HCT116 (cell line): ENCODE data around the gene CYP46A1. TPM values are rescaled to one million over a fixed set of nuclear protein-coding genes. Genes with fewer than 3 reads are reported as not detected.

Source experiments
- ATAC-seq: fragments of 200-7000 bp; cut with Tn5 transposase; 2 replicates; pipeline ENCODE4 v1.9.1; 2020; ENCODE audit warnings: mild to moderate bottlenecking, moderate library complexity
- BruUV-seq: library from RNA; stranded (reverse); fragments of 400-500 nt; replicated peaks from 2 replicates; lab custom pipeline; 2021; lab: Mats Ljungman, UMichigan
- CTCF ChIA-PET: fragments of 300-600 bp; sonication (Branson Sonifier 250); formaldehyde crosslinking; loops from one replicate; lab custom pipeline; 2021; ENCODE audit warnings: antibody characterized with exemption; lab: Charles Lee
- POLR2A ChIA-PET: fragments of 300-600, 350-600 bp; sonication (Branson Sonifier 250); formaldehyde crosslinking; loops from one replicate; lab custom pipeline; 2021; ENCODE audit warnings: antibody characterized with exemption; lab: Charles Lee
- RAD21 ChIA-PET, 2 experiments: fragments of 300-600 bp; sonication (Branson Sonifier 250); formaldehyde crosslinking; loops; one replicate each; lab custom pipeline; 2023; ENCODE audit warnings: low total read pairs in 2 of 2; ENCODE audit not compliant: uncharacterized antibody in 2 of 2, unreplicated experiment in 2 of 2, low non-redundant PET in 1 of 2; lab: Charles Lee
- DNase-seq: peaks from one replicate; pipeline ENCODE4 v3.0.0-alpha.2; 2010; ENCODE audit warnings: low read depth, low spot score
- H2AFZ ChIP-seq: fragments of 200-600 bp; shearing (Covaris generic), sonication (generic); 2 replicates; pipeline ENCODE4 v1.6.1; 2017; ENCODE audit warnings: low read depth, mixed run types, mixed read lengths, antibody characterized with exemption, low read length; ENCODE audit not compliant: poor library complexity, severe bottlenecking
- H3K27ac ChIP-seq: 2 replicates; pipeline ENCODE4 v1.5.1; 2012; ENCODE audit warnings: low read depth, low read length
- H3K27me3 ChIP-seq: fragments of 200-600 bp; sonication (generic); 2 replicates; pipeline ENCODE4 v1.6.1; 2016; ENCODE audit warnings: mixed run types, low read length, mixed read lengths; ENCODE audit not compliant: insufficient read depth
- H3K36me3 ChIP-seq, 2 experiments: fragments of 200-500 bp in 1 of 2; fragments of 200-600 bp in 1 of 2; sonication (Bioruptor generic) in 1 of 2; sonication (generic) in 1 of 2; 2 replicates each; pipeline versions ENCODE4 v1.5.1 to v1.6.1; 2014 to 2016; ENCODE audit warnings: low read length in 2 of 2, inconsistent platforms in 1 of 2, mixed read lengths in 1 of 2, mixed run types in 1 of 2; ENCODE audit not compliant: insufficient read depth in 2 of 2, control insufficient read depth in 1 of 2
- H3K4me1 ChIP-seq, 2 experiments: fragments of 200-600 bp in 1 of 2; sonication (generic) in 1 of 2; 2 replicates each; pipeline versions ENCODE4 v1.5.1 to v1.6.1; 2012 to 2017; ENCODE audit warnings: low read length in 2 of 2, inconsistent platforms in 1 of 2, mild to moderate bottlenecking in 1 of 2, mixed read lengths in 1 of 2, mixed run types in 1 of 2, moderate library complexity in 1 of 2; ENCODE audit not compliant: insufficient read depth in 2 of 2, control insufficient read depth in 1 of 2
- H3K4me2 ChIP-seq: fragments of 200-600 bp; sonication (generic); 2 replicates; pipeline ENCODE4 v1.6.1; 2017; ENCODE audit warnings: mixed run types, low read length, mixed read lengths
- H3K4me3 ChIP-seq, 2 experiments: fragments of 200-600 bp in 1 of 2; sonication (generic) in 1 of 2; replicated peaks in 1 of 2; 2 replicates each; pipeline ENCODE4 v1.5.1; 2011 to 2016; ENCODE audit warnings: low read length in 2 of 2, control low read depth in 1 of 2, low read depth in 1 of 2, mild to moderate bottlenecking in 1 of 2, mixed read lengths in 1 of 2, mixed run types in 1 of 2
- H3K79me2 ChIP-seq: fragments of 200-600 bp; sonication (generic); 2 replicates; pipeline ENCODE4 v1.6.1; 2017; ENCODE audit warnings: mild to moderate bottlenecking, mixed run types, low read length, moderate library complexity, mixed read lengths; ENCODE audit not compliant: insufficient read depth
- H3K9ac ChIP-seq: fragments of 200-600 bp; sonication (generic); 2 replicates; pipeline ENCODE4 v1.6.1; 2016; ENCODE audit warnings: low read length, mixed read lengths
- H3K9me2 ChIP-seq: fragments of 200-600 bp; sonication (generic), shearing (Covaris generic); 2 replicates; pipeline ENCODE4 v1.6.1; 2017; ENCODE audit warnings: mixed run types, mild to moderate bottlenecking, moderate library complexity; ENCODE audit not compliant: insufficient read depth
- H3K9me3 ChIP-seq, 2 experiments: fragments of 200-500 bp in 1 of 2; fragments of 200-600 bp in 1 of 2; sonication (Bioruptor generic) in 1 of 2; sonication (generic) in 1 of 2; 2 replicates each; pipeline ENCODE4 v1.6.1; 2014 to 2017; ENCODE audit warnings: low read length in 2 of 2, mixed read lengths in 2 of 2, inconsistent platforms in 1 of 2, low read depth in 1 of 2, mild to moderate bottlenecking in 1 of 2, mixed run types in 1 of 2, moderate library complexity in 1 of 2; ENCODE audit not compliant: control insufficient read depth in 1 of 2, insufficient read depth in 1 of 2
- H4K20me1 ChIP-seq: fragments of 200-600 bp; sonication (generic), shearing (Covaris generic); 2 replicates; pipeline ENCODE4 v1.6.1; 2017; ENCODE audit warnings: mixed run types, mild to moderate bottlenecking, moderate library complexity; ENCODE audit not compliant: insufficient read depth
- CBX3 ChIP-seq: IDR thresholded peaks from 2 replicates; pipeline ENCODE4 v1.6.1; 2012; ENCODE audit warnings: low read depth
- CEBPB ChIP-seq: IDR thresholded peaks from 2 replicates; pipeline ENCODE4 v1.6.1; 2012; ENCODE audit warnings: low read depth
- FOSL1 ChIP-seq: IDR thresholded peaks from 2 replicates; pipeline ENCODE4 v1.6.1; 2012; ENCODE audit warnings: low read depth
- JUND ChIP-seq: IDR thresholded peaks from 2 replicates; pipeline ENCODE4 v1.6.1; 2012
- POLR2A ChIP-seq: IDR thresholded peaks from 2 replicates; pipeline ENCODE4 v1.7.0; 2011; ENCODE audit warnings: borderline replicate concordance; ENCODE audit not compliant: insufficient read depth, insufficient read length; ENCODE audit errors: extremely low read depth
- SIN3A ChIP-seq: IDR thresholded peaks from 2 replicates; pipeline ENCODE4 v1.6.1; 2012; ENCODE audit warnings: low read depth
- SP1 ChIP-seq: IDR thresholded peaks from 2 replicates; pipeline ENCODE4 v1.6.1; 2012; ENCODE audit warnings: low read depth
- TCF7L2 ChIP-seq: IDR thresholded peaks from 2 replicates; pipeline ENCODE4 v1.7.0; 2011; ENCODE audit warnings: borderline replicate concordance, inconsistent platforms; ENCODE audit not compliant: insufficient read depth, insufficient read length; ENCODE audit errors: extremely low read depth
- intact Hi-C: fragments of 100-400 bp; cut with micrococcal nuclease; formaldehyde crosslinking; loops from 2 replicates; pipeline ENCODE4 v1.10.0; 2022
- total RNA-seq: library from RNA; stranded (reverse); gene quantifications from one replicate; pipeline ENCODE4 v1.2.1, GENCODE V29; 2021; ENCODE audit not compliant: unreplicated experiment
- TF ChIP-seq, protein P1 (sequence below): IDR thresholded peaks from 2 replicates; pipeline ENCODE4 v1.6.1; 2012
- TF ChIP-seq, protein P2 (sequence below): IDR thresholded peaks from 2 replicates; pipeline ENCODE4 v1.6.1; 2012; ENCODE audit warnings: low read depth
- TF ChIP-seq, protein P3 (sequence below): IDR thresholded peaks from 2 replicates; pipeline ENCODE4 v1.6.1; 2011; ENCODE audit warnings: mild to moderate bottlenecking, low read length, moderate library complexity; ENCODE audit not compliant: insufficient replicate concordance; ENCODE audit errors: extremely low read depth

Gene CYP46A1
- total RNA-seq, 1 experiment from 2014 or later = 0.76 TPM

DNA sequence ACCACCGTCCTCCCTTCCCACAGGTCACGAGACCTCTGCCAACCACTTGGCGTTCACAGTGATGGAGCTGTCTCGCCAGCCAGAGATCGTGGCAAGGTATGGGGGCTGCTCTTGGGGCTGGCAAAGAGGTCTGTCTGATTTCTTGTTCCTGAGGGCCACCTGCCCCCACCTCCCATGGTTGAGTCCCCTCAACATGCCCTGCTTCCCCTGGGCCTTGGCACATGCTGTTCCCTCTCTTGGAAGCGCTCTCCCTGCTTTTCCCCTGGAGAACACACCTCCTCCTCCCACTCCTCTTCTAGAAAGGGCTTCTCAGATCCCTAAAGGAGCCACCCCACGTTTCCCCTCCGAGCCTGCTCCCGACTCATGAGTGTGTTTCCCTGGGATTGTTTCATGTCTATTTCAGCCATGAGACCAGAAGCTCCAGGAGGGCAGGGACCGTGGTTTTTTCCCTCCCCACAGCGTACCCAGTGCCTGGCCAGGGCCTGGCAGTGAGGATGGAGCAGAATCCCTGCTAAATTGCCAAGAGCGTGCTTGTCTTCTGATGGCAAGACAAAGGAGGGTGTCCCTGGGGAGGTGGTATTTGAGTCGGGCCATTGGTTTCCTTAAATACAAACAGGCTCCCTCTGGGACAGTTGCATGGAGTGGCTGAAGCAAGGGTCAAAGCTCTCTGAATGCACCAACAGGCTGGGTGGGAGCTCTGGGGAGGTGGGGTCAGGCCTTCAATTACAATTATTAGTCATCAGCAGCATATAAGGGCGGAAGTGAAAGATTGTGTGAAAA is 34.1 kb downstream of the CYP46A1 start:
- Histone ChIP-seq H3K27ac (no peak overlapping the region), H3K4me2 (no peak overlapping the region), H3K9me2 (no peaks in the 10 kb centered on the region), H3K79me2 (no peaks in the 10 kb centered on the region), H3K9ac (no peak overlapping the region), H4K20me1 (no peaks in the 10 kb centered on the region), H3K4me1 (no peaks in the 10 kb centered on the region), H3K4me3 (no peak overlapping the region), H3K9me3 (no peaks in the 10 kb centered on the region)
- BruUV-seq = no TSS peak
- intact Hi-C loops = no loop called here
- ATAC-seq = no peak
- DNase-seq = no peak
- RAD21 ChIA-PET = no interaction called here
- CTCF ChIA-PET = no interaction called here
- TF ChIP-seq FOSL1 (no peak), CBX3 (no peak), SIN3A (no peak), POLR2A (no peak)
- TF ChIP-seq, protein P1, sequence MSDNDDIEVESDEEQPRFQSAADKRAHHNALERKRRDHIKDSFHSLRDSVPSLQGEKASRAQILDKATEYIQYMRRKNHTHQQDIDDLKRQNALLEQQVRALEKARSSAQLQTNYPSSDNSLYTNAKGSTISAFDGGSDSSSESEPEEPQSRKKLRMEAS = no peak
- TF ChIP-seq, all 23 proteins: peak for 0
- H3K27me3 ChIP-seq = no peaks in the 10 kb centered on the region
- H2AFZ ChIP-seq = no peak overlapping the region
- H3K36me3 ChIP-seq = no peaks in the 10 kb centered on the region
- POLR2A ChIA-PET = no interaction called here

DNA sequence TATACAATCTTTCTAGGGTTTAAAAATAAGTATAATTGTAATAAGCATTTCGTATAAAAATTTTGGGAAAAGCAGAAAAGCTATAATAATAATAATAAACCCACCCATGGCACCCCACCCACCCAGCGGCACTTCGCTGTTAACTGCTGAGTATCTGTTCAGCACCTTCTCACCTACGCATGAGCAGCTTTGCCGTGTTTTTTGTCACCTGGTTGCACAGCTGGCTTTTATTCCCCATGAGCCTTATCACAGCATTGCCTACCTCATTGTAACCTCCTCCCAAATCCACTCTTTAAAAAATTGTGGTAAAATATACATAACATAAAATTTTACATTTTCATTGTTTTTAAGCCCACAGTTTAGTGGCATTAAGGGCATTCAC is 34.7 kb downstream of the CYP46A1 start:
- POLR2A ChIA-PET = no interaction called here
- H3K27me3 ChIP-seq = no peaks in the 10 kb centered on the region
- H3K79me2 ChIP-seq = no peaks in the 10 kb centered on the region
- no peak overlapping the region for H3K9ac ChIP-seq
- no peaks in the 10 kb centered on the region for H3K9me3 ChIP-seq
- ATAC-seq = no peak
- BruUV-seq = no TSS peak
- H3K9me2 ChIP-seq = no peaks in the 10 kb centered on the region
- TF ChIP-seq CEBPB = no peak
- TF ChIP-seq TCF7L2 = no peak
- TF ChIP-seq, protein P2, sequence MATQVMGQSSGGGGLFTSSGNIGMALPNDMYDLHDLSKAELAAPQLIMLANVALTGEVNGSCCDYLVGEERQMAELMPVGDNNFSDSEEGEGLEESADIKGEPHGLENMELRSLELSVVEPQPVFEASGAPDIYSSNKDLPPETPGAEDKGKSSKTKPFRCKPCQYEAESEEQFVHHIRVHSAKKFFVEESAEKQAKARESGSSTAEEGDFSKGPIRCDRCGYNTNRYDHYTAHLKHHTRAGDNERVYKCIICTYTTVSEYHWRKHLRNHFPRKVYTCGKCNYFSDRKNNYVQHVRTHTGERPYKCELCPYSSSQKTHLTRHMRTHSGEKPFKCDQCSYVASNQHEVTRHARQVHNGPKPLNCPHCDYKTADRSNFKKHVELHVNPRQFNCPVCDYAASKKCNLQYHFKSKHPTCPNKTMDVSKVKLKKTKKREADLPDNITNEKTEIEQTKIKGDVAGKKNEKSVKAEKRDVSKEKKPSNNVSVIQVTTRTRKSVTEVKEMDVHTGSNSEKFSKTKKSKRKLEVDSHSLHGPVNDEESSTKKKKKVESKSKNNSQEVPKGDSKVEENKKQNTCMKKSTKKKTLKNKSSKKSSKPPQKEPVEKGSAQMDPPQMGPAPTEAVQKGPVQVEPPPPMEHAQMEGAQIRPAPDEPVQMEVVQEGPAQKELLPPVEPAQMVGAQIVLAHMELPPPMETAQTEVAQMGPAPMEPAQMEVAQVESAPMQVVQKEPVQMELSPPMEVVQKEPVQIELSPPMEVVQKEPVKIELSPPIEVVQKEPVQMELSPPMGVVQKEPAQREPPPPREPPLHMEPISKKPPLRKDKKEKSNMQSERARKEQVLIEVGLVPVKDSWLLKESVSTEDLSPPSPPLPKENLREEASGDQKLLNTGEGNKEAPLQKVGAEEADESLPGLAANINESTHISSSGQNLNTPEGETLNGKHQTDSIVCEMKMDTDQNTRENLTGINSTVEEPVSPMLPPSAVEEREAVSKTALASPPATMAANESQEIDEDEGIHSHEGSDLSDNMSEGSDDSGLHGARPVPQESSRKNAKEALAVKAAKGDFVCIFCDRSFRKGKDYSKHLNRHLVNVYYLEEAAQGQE = no peak
- no peak for TF ChIP-seq CBX3
- no peak for TF ChIP-seq SP1
- TF ChIP-seq, protein P3, sequence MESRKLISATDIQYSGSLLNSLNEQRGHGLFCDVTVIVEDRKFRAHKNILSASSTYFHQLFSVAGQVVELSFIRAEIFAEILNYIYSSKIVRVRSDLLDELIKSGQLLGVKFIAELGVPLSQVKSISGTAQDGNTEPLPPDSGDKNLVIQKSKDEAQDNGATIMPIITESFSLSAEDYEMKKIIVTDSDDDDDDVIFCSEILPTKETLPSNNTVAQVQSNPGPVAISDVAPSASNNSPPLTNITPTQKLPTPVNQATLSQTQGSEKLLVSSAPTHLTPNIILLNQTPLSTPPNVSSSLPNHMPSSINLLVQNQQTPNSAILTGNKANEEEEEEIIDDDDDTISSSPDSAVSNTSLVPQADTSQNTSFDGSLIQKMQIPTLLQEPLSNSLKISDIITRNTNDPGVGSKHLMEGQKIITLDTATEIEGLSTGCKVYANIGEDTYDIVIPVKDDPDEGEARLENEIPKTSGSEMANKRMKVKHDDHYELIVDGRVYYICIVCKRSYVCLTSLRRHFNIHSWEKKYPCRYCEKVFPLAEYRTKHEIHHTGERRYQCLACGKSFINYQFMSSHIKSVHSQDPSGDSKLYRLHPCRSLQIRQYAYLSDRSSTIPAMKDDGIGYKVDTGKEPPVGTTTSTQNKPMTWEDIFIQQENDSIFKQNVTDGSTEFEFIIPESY = no peak
- TF ChIP-seq JUND = no peak
- TF ChIP-seq, all 23 proteins: peak for 0
- H3K4me2 ChIP-seq = no peak overlapping the region
- no peaks in the 10 kb centered on the region for H3K4me1 ChIP-seq
- ChIA-PET CTCF (no interaction called here), RAD21 (no interaction called here)
- no peak overlapping the region for H3K27ac ChIP-seq
- H2AFZ ChIP-seq = no peak overlapping the region
- H3K4me3 ChIP-seq = no peak overlapping the region
- no peak for DNase-seq
- no peaks in the 10 kb centered on the region for H4K20me1 ChIP-seq
- H3K36me3 ChIP-seq = no peaks in the 10 kb centered on the region
- intact Hi-C loops = no loop called here
